ENCODE results near the gene DMBT1. TPM values are rescaled to one million over a fixed set of nuclear protein-coding genes. Genes with fewer than 3 reads are reported as not detected.

The DMBT1 gene
- total RNA-seq, 2 donors from 2014 or later = 33.6 to 165 TPM

DNA sequence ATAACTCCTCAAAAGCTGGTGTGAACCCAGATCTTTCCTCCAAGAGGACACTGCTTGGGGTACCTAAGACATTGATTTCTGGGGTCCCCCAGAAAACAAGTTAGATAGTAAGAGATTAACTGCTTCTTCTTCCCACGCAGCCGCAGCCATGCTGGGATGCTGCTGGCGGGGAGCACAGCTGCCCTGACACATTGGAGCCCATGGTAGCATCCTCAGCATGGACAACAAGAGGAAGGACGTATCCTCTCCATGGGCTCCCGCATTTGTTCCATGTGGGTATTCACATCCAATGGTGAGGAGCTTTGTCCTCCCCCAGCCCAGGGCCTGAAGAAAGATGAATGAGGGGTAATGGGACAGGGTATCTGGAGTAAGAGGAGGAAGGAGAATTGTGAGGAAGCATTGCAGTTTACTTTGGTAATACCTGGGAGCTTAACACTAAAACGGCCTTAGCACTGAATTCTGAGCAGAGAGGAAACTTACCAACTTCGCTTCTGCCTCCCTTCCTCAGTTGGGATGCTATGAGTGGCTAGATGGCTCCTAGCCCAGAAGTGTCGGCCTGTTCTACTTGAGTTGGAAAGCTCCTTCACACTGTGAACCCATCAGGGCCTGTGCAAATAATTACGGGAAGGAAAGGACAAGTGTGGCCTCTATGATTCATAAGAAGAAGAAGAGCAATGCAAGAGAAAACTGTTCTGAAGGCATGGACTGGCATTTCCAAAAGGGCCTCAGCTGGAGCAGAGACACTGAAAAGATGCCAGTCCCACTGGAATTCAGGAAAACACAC, 95.2 kb downstream of the DMBT1 start:
- intact Hi-C loops (cut with DNase I) = no loop called here
- Histone ChIP-seq H3K9me3 (no peaks in the 10 kb centered on the region), H3K4me1 (no peaks in the 10 kb centered on the region), H3K9ac (ENCODE audit: low read depth in 2 of 2, low read length in 2 of 2) (no peak overlapping the region), H3K36me3 (no peaks in the 10 kb centered on the region), H3K4me3 (no peak overlapping the region), H3K27ac (no peak overlapping the region), H3K27me3 (no peaks in the 10 kb centered on the region)
- no peak for DNase-seq
- TF ChIP-seq CTCF (IDR thresholded peaks at IDR 0.05) = no peak

DNA sequence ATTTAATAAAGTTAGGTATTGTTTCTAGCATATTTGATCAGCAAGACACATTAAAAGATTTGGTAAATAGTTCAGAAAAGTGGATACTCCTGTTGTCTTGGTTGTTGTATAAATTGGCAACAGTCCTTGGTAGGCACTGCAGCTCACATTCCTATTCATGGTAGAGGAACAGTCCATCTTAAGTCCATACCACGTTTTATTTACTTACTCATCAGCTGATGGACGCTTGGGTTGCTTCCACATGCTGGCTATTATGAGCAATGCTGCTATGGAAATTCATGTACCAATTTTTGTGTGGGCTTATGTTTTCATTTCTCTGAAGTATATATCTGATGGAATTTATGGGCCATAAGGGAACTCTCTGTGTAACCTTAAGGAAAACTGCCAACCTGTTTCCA, 95.8 kb downstream of the DMBT1 start:
- no peaks in the 10 kb centered on the region for H3K36me3 ChIP-seq
- H3K9me3 ChIP-seq = no peaks in the 10 kb centered on the region
- no peak for DNase-seq
- no peak for TF ChIP-seq CTCF (IDR thresholded peaks at IDR 0.05)
- no peak overlapping the region for H3K4me3 ChIP-seq
- no peaks in the 10 kb centered on the region for H3K27me3 ChIP-seq
- no peak overlapping the region for H3K27ac ChIP-seq
- H3K9ac ChIP-seq (ENCODE audit: low read depth in 2 of 2, low read length in 2 of 2) = no peak overlapping the region
- intact Hi-C loops (cut with DNase I) = no loop called here
- no peaks in the 10 kb centered on the region for H3K4me1 ChIP-seq

- Histone ChIP-seq H3K9me3 (no peaks in the 10 kb centered on the region), H3K27ac (no peak overlapping the region), H3K27me3 (no peaks in the 10 kb centered on the region), H3K36me3 (no peaks in the 10 kb centered on the region), H3K9ac (ENCODE audit: low read depth in 2 of 2, low read length in 2 of 2) (no peak overlapping the region), H3K4me1 (no peaks in the 10 kb centered on the region), H3K4me3 (no peak overlapping the region)
- intact Hi-C loops (cut with DNase I) = no loop called here
- DNase-seq = no peak
- TF ChIP-seq CTCF (IDR thresholded peaks at IDR 0.05) = no peak
Measured at GRCh38 chr10:122656741-122657140, 96.2 kb downstream of the DMBT1 start.

DNA sequence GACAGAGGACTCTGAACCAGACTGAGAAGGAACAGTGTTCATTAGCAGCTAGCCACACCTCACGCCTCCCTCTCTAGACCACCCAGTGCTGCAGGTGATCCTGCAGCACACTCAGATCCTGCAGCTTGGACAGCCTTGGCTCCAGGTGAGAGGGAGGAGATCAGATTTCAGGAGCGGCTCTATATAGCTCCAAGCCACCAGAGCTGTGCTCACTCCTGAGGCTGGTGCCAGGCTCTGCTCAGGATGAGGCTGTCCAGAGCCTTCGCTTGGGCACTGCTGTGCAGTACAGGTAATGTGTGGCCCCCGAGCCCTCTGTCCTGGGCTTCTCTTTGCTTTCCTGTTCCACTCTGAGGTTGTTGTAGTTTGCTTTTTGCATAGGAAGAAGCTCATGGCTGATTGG, 96.7 kb downstream of the DMBT1 start:
- H3K4me3 ChIP-seq = no peak overlapping the region
- no peak for TF ChIP-seq CTCF (IDR thresholded peaks at IDR 0.05)
- no peaks in the 10 kb centered on the region for H3K4me1 ChIP-seq
- H3K27ac ChIP-seq = no peak overlapping the region
- no peaks in the 10 kb centered on the region for H3K9me3 ChIP-seq
- DNase-seq = no peak
- no peaks in the 10 kb centered on the region for H3K36me3 ChIP-seq
- H3K27me3 ChIP-seq = no peaks in the 10 kb centered on the region
- H3K9ac ChIP-seq (ENCODE audit: low read depth in 2 of 2, low read length in 2 of 2) = no peak overlapping the region
- intact Hi-C loops (cut with DNase I) = no loop called here

DNA sequence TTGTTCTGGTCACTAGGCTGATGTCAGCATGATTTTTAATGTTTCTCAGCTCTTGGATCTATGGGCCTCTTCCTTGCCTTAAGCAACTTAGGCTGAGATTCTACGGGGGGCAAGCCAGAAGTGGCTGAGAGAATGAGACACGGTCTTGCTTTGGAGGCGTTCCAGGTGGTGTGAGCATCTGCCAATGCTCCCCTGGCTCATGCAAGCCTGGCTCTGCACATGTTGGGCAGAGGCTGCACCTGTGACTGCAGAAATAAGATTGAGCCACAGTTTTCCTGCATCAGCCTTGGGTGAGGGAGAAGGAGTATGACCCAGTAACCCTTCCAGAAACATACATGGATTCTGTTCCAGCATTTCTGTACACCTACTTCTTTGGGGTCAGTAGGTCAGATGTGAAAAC, 97.2 kb downstream of the DMBT1 start:
- Histone ChIP-seq H3K4me1 (no peaks in the 10 kb centered on the region), H3K27me3 (no peaks in the 10 kb centered on the region), H3K4me3 (no peak overlapping the region), H3K9ac (ENCODE audit: low read depth in 2 of 2, low read length in 2 of 2) (no peak overlapping the region), H3K36me3 (no peaks in the 10 kb centered on the region), H3K27ac (no peak overlapping the region), H3K9me3 (no peaks in the 10 kb centered on the region)
- TF ChIP-seq CTCF (IDR thresholded peaks at IDR 0.05) = no peak
- intact Hi-C loops (cut with DNase I) = no loop called here
- no peak for DNase-seq
